DOHH2 (cell line): ENCODE results near the gene PLCB4.

Experiments
- H3F3A ChIP-seq: fragments of 200-600 bp; sonication (generic), shearing (Covaris generic); 2 replicates; pipeline ENCODE4 v1.6.0; 2016; ENCODE audit warnings: antibody characterized with exemption, mild to moderate bottlenecking; ENCODE audit not compliant: control insufficient read depth, insufficient read depth
- H3K27ac ChIP-seq: fragments of 200-600 bp; sonication (generic); 2 replicates; pipeline ENCODE4 v1.5.1; 2014; ENCODE audit warnings: low read depth, mild to moderate bottlenecking, low read length, moderate library complexity
- H3K27me3 ChIP-seq: fragments of 200-600 bp; sonication (generic); 2 replicates; pipeline ENCODE4 v1.6.1; 2014; ENCODE audit warnings: mild to moderate bottlenecking, low read length, mixed read lengths; ENCODE audit not compliant: control insufficient read depth
- H3K36me3 ChIP-seq: fragments of 200-600 bp; sonication (generic); 2 replicates; pipeline ENCODE4 v1.6.1; 2014; ENCODE audit warnings: mild to moderate bottlenecking, low read length, moderate library complexity, mixed read lengths; ENCODE audit not compliant: control insufficient read depth
- H3K4me1 ChIP-seq: fragments of 200-600 bp; sonication (generic); 2 replicates; pipeline ENCODE4 v1.6.1; 2014; ENCODE audit warnings: mild to moderate bottlenecking, low read length, mixed read lengths; ENCODE audit not compliant: control insufficient read depth
- H3K4me2 ChIP-seq: fragments of 200-600 bp; sonication (generic); 2 replicates; pipeline ENCODE4 v1.6.0; 2014; ENCODE audit warnings: mild to moderate bottlenecking, low read length, moderate library complexity
- H3K4me3 ChIP-seq: fragments of 200-600 bp; sonication (generic); 2 replicates; pipeline ENCODE4 v1.5.1; 2014; ENCODE audit warnings: mild to moderate bottlenecking, low read length, mixed read lengths
- H3K79me2 ChIP-seq: fragments of 200-600 bp; sonication (generic); 2 replicates; pipeline ENCODE4 v1.6.1; 2014; ENCODE audit warnings: mild to moderate bottlenecking, low read length, mixed read lengths; ENCODE audit not compliant: control insufficient read depth
- H3K9me2 ChIP-seq: fragments of 200-600 bp; sonication (generic); replicated peaks from 2 replicates; pipeline ENCODE4 v1.6.1; 2014; ENCODE audit warnings: mild to moderate bottlenecking, low read length, mixed read lengths; ENCODE audit not compliant: control insufficient read depth
- H3K9me3 ChIP-seq: fragments of 200-600 bp; sonication (generic); 2 replicates; pipeline ENCODE4 v1.6.1; 2014; ENCODE audit warnings: antibody characterized with exemption, low read length, mixed read lengths; ENCODE audit not compliant: control insufficient read depth, insufficient read depth
- H4K20me1 ChIP-seq: fragments of 200-600 bp; sonication (generic); 2 replicates; pipeline ENCODE4 v1.6.0; 2014; ENCODE audit warnings: low read depth, mild to moderate bottlenecking, antibody characterized with exemption, low read length, moderate library complexity; ENCODE audit not compliant: control insufficient read depth, insufficient read depth
- EZH2phosphoT487 ChIP-seq: fragments of 200-600 bp; sonication (generic); IDR thresholded peaks from 2 replicates; pipeline ENCODE4 v1.6.1; 2017; ENCODE audit warnings: borderline replicate concordance, mild to moderate bottlenecking, antibody characterized with exemption, low read length, moderate library complexity, mixed read lengths
- TF ChIP-seq, protein P1 (sequence below): fragments of 200-600 bp; sonication (generic); IDR thresholded peaks from one replicate; pipeline ENCODE4 v1.5.1; 2014; ENCODE audit warnings: antibody characterized with exemption, mild to moderate bottlenecking, low read depth, low read length; ENCODE audit not compliant: poor library complexity, severe bottlenecking

PLCB4 gene

GRCh38 chr20:9179193-9179802 is 110.4 kb downstream of the PLCB4 start:
- H3K9me3 ChIP-seq = no peaks in the 10 kb centered on the region
- TF ChIP-seq, protein P1, sequence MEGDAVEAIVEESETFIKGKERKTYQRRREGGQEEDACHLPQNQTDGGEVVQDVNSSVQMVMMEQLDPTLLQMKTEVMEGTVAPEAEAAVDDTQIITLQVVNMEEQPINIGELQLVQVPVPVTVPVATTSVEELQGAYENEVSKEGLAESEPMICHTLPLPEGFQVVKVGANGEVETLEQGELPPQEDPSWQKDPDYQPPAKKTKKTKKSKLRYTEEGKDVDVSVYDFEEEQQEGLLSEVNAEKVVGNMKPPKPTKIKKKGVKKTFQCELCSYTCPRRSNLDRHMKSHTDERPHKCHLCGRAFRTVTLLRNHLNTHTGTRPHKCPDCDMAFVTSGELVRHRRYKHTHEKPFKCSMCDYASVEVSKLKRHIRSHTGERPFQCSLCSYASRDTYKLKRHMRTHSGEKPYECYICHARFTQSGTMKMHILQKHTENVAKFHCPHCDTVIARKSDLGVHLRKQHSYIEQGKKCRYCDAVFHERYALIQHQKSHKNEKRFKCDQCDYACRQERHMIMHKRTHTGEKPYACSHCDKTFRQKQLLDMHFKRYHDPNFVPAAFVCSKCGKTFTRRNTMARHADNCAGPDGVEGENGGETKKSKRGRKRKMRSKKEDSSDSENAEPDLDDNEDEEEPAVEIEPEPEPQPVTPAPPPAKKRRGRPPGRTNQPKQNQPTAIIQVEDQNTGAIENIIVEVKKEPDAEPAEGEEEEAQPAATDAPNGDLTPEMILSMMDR = no peak
- TF ChIP-seq EZH2phosphoT487 = no peak
- no peaks in the 10 kb centered on the region for H4K20me1 ChIP-seq
- H3K27me3 ChIP-seq = no peaks in the 10 kb centered on the region
- H3K36me3 ChIP-seq = no peaks in the 10 kb centered on the region
- H3K4me1 ChIP-seq = no peaks in the 10 kb centered on the region
- H3K9me2 ChIP-seq = no peaks in the 10 kb centered on the region
- no peak overlapping the region for H3K4me2 ChIP-seq
- H3K4me3 ChIP-seq = no peak overlapping the region
- no peaks in the 10 kb centered on the region for H3F3A ChIP-seq
- H3K27ac ChIP-seq = no peak overlapping the region
- no peaks in the 10 kb centered on the region for H3K79me2 ChIP-seq

- Histone ChIP-seq H3K4me1 (no peaks in the 10 kb centered on the region), H3K9me2 (no peaks in the 10 kb centered on the region), H4K20me1 (no peaks in the 10 kb centered on the region), H3K27ac (no peak overlapping the region), H3F3A (no peaks in the 10 kb centered on the region), H3K27me3 (no peaks in the 10 kb centered on the region), H3K4me3 (no peak overlapping the region), H3K9me3 (no peaks in the 10 kb centered on the region), H3K36me3 (no peaks in the 10 kb centered on the region), H3K79me2 (no peaks in the 10 kb centered on the region), H3K4me2 (no peak overlapping the region)
- TF ChIP-seq EZH2phosphoT487 = no peak
- TF ChIP-seq, protein P1 = no peak
Measured at GRCh38 chr20:9179867-9180266, 111.0 kb downstream of the PLCB4 start.

GRCh38 chr20:9180481-9181257 is 111.8 kb downstream of the PLCB4 start:
- no peak for TF ChIP-seq EZH2phosphoT487
- TF ChIP-seq, protein P1 = no peak
- Histone ChIP-seq H3K27me3 (no peaks in the 10 kb centered on the region), H3K4me1 (no peaks in the 10 kb centered on the region), H3F3A (no peaks in the 10 kb centered on the region), H3K4me3 (no peak overlapping the region), H3K9me3 (no peaks in the 10 kb centered on the region), H3K79me2 (no peaks in the 10 kb centered on the region), H3K9me2 (no peaks in the 10 kb centered on the region), H3K27ac (no peak overlapping the region), H3K36me3 (no peaks in the 10 kb centered on the region), H4K20me1 (no peaks in the 10 kb centered on the region), H3K4me2 (no peak overlapping the region)
